GM12891 (cell line): ENCODE results near the gene FOXN4.

Experiments used
- PAX5 ChIP-seq: IDR thresholded peaks from 2 replicates; pipeline ENCODE4 v1.6.1; 2011; ENCODE audit warnings: low read length, moderate library complexity, mild to moderate bottlenecking; ENCODE audit not compliant: insufficient read depth, severe bottlenecking
- POLR2A ChIP-seq: IDR thresholded peaks from 2 replicates; pipeline ENCODE4 v1.6.1; 2011; ENCODE audit warnings: low read depth, low read length, control low read depth
- POLR2AphosphoS5 ChIP-seq: IDR thresholded peaks from 2 replicates; pipeline ENCODE4 v1.6.1; 2011; ENCODE audit warnings: low read depth, low read length, control low read depth
- SPI1 ChIP-seq: IDR thresholded peaks from 2 replicates; pipeline ENCODE4 v1.6.1; 2011; ENCODE audit warnings: low read depth, low read length, control low read depth
- TAF1 ChIP-seq: IDR thresholded peaks from 2 replicates; pipeline ENCODE4 v1.6.1; 2011; ENCODE audit warnings: low read depth, low read length, control low read depth

- TF ChIP-seq POLR2A (no peak), POLR2AphosphoS5 (no peak), PAX5 (no peak), SPI1 (no peak), TAF1 (no peak)
Measured at GRCh38 chr12:109270494-109270893, 38.6 kb downstream of the FOXN4 start.
